Heart left ventricle (tissue), 16 donors: ENCODE data around the gene NARF. TPM values are rescaled to one million over a fixed set of nuclear protein-coding genes. Genes with fewer than 3 reads are reported as not detected.

ENCODE experiments used
- ATAC-seq, 4 donors: fragments of 200-7000 bp; cut with Tn5 transposase; one replicate each; pipeline ENCODE4 v1.9.1; 2020 to 2022; ENCODE audit warnings: moderate library complexity in 4 of 4, mild to moderate bottlenecking in 3 of 4, moderate number of reproducible peaks in 1 of 4
- DNase-seq, 5 donors: peaks; one replicate each; pipeline ENCODE4 v3.0.0-alpha.2; 2020
- H3K27ac ChIP-seq, 12 donors: fragments of 200-600 bp; sonication (generic) in 4 of 12; one replicate each; pipeline versions ENCODE4 v1.5.0 to v1.8.0; 2016 to 2022; ENCODE audit warnings: mild to moderate bottlenecking in 2 of 12
- H3K27me3 ChIP-seq, 9 donors: fragments of 200-600 bp; sonication (generic) in 2 of 9; one replicate each; pipeline versions ENCODE4 v1.5.1 to v1.8.0; 2016 to 2022; ENCODE audit warnings: mild to moderate bottlenecking in 3 of 9
- H3K36me3 ChIP-seq, 9 donors: fragments of 200-600 bp; sonication (generic) in 2 of 9; one replicate each; pipeline versions ENCODE4 v1.5.0 to v1.8.0; 2018 to 2022; ENCODE audit warnings: mild to moderate bottlenecking in 2 of 9
- H3K4me1 ChIP-seq, 12 donors: fragments of 200-600 bp; sonication (generic) in 4 of 12; one replicate each; pipeline versions ENCODE4 v1.5.0 to v1.8.0; 2016 to 2022; ENCODE audit warnings: mild to moderate bottlenecking in 3 of 12
- H3K4me3 ChIP-seq, 12 donors: fragments of 200-600 bp; sonication (generic) in 4 of 12; one replicate each; pipeline versions ENCODE4 v1.5.0 to v1.8.0; 2017 to 2022; ENCODE audit warnings: mild to moderate bottlenecking in 9 of 12, moderate library complexity in 4 of 12
- H3K9me3 ChIP-seq, 12 donors: fragments of 200-600 bp; sonication (generic) in 4 of 12; one replicate each; pipeline versions ENCODE4 v1.5.0 to v1.8.0; 2016 to 2022; ENCODE audit warnings: mild to moderate bottlenecking in 1 of 12
- CTCF ChIP-seq, 12 donors: fragments of 200-600 bp; sonication (generic) in 4 of 12; IDR thresholded peaks; one replicate each; pipeline versions ENCODE4 v1.5.0 to v1.8.0; 2018 to 2022; ENCODE audit warnings: antibody characterized with exemption in 12 of 12, mild to moderate bottlenecking in 5 of 12
- POLR2A ChIP-seq, 2 donors: fragments of 450-650 bp; IDR thresholded peaks; one replicate each; pipeline ENCODE4 v1.6.1; 2017; ENCODE audit warnings: antibody characterized with exemption in 2 of 2, mild to moderate bottlenecking in 2 of 2, moderate library complexity in 2 of 2
- WGBS, 4 donors: extraction: QIAGEN DNeasy Blood & Tissue Kit in 2 of 4; methylation state at CpG; one replicate each; pipeline versions ENCODE4 v1.1.5 to v1.1.7; 2013 to 2018; 5-methylcytosine and 5-hydroxymethylcytosine counted together
- intact Hi-C, 10 donors: fragments of 100-400 bp; cut with DNase I; formaldehyde crosslinking; loops; one replicate each; pipeline versions ENCODE4 v1.11.1 to v1.14.2; 2022
- polyA plus RNA-seq, 2 donors: library from polyadenylated mRNA; stranded (reverse); fragments of 200-250 nt; gene quantifications; one replicate each; pipeline ENCODE4 v1.2.3, GENCODE V29; 2013
- total RNA-seq, 9 donors: library from RNA; depleted of rRNA in 2 of 9; stranded (reverse); fragments of >200 nt in 2 of 9; fragmentation: NEBNext Ultra II Directional in 3 of 9; extraction: Animal tissue kit (Norgen Biotek cat#: 25700) in 3 of 9; gene quantifications; one replicate each; pipeline versions ENCODE4 v1.1.0 to v1.2.4, GENCODE V29; 2016 to 2023
- donor health status: ischemic (EF 13 %, LVEDD 7.1; RV severe dilation, severe dysfunction).
- donor health status: healthy with polysubstance abuse.
- donor health status: DM: no; HTN: yes; CAD: no.
- donor health status: DM: no; HTN: no; CAD: no.
- donor health status: ischemic (EF 25% LVEDD 6.9; RV normal size, moderate dysfunction).
- donor health status: ischemic (EF 25% LVEDD 5.7; RV mildly dilated, moderate dysfunction).
- donor health status: healthy.
- donor health status: DM: yes; HTN: yes; CAD: no.
- donor health status: ischemic (EF 35%, LVEDD 5.7; RV mildly dilated, moderate dysfunction).
- donor health status: nonischemic (EF 11% LVEDD 7.7; RV severe dilation, severe dysfunction).
- donor health status: DM: yes; HTN: yes; CAD: no.
- donor health status: PGD.
- donor health status: ischemic (EF 29% LVEDD 5.4; RV normal size, mild dysfunction).
- donor health status: nonischemic (EF 23%, LVEDD 6.1; RV moderate dilation, normal function).

Gene NARF
- total and polyA plus RNA-seq, 11 donors = 48.6 to 111 (median 63.0) TPM

DNA sequence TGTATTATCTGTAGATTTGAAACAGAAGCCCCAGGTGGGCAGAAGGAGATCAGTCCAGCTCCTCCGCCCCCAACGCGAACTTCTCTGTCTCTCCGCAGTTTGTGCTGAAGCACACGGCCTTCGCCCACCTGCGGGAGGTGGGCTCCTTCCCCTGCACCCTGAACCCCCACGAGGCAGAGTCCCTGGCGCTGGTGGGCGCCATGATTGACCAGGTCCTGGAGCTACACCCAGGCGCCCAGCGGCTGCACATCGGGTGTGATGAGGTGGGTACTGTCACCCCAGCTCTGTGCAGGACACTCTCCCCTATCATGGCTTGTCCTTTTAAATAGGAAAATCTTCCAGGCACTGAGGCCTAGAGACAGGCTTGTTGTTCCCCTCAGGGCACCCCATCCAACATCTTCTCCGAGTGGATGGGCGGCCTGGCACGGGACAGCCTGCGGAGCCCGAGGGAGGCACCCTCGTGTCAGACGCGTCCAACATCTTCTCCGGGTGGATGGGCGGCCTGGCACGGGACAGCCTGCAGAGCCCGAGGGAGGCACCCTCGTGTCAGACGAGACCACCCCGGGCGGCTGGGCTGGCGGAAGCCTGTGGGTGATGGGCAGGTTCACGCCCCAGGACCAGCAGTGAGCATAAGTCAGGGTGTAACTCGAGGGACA, 24.9 kb upstream of the NARF start:
- H3K36me3 ChIP-seq = peaks cover 0 to 47% (median 15%) of the 10 kb centered on the region in 9 donors
- TF ChIP-seq POLR2A (IDR thresholded peaks at IDR 0.05) (no peak), CTCF (IDR thresholded peaks at IDR 0.05) (no peak)
- intact Hi-C loops = no loop called here
- no peaks in the 10 kb centered on the region for H3K27me3 ChIP-seq
- H3K4me1 ChIP-seq = peaks cover 0 to 11% (median 0%) of the 10 kb centered on the region in 12 donors
- DNase-seq (no peak), ATAC-seq (no peak)
- no peak overlapping the region for H3K27ac ChIP-seq
- WGBS, 4 donors = 92 to 98% (median 94%) methylated on average over 17 to 32 of the region's 32 CpGs
- H3K9me3 ChIP-seq = no peaks in the 10 kb centered on the region
- no peak overlapping the region for H3K4me3 ChIP-seq

- DNase-seq = no peak
- peaks cover 0 to 45% (median 15%) of the 10 kb centered on the region in 9 donors for H3K36me3 ChIP-seq
- intact Hi-C loops = no loop called here
- H3K27me3 ChIP-seq = no peaks in the 10 kb centered on the region
- peaks cover 0 to 11% (median 0%) of the 10 kb centered on the region in 12 donors for H3K4me1 ChIP-seq
- H3K4me3 ChIP-seq = no peak overlapping the region
- H3K9me3 ChIP-seq = no peaks in the 10 kb centered on the region
- ATAC-seq = no peak
- TF ChIP-seq POLR2A (IDR thresholded peaks at IDR 0.05) (no peak), CTCF (IDR thresholded peaks at IDR 0.05) (no peak)
- peak overlapping the region in 1 of 12 donors; percentile 12 for H3K27ac ChIP-seq
- WGBS, 4 donors = 46 to 89% (median 78%) methylated on average over 3 of the region's 3 CpGs
These were observed 24.4 kb upstream of the NARF start for GRCh38 chr17:82434216-82434565.

GRCh38 chr17:82435103-82435502, 23.4 kb upstream of the NARF start:
- Histone ChIP-seq H3K4me1 (peaks cover 0 to 15% (median 0%) of the 10 kb centered on the region in 12 donors), H3K4me3 (no peak overlapping the region), H3K36me3 (peaks cover 0 to 43% (median 15%) of the 10 kb centered on the region in 9 donors), H3K27me3 (no peaks in the 10 kb centered on the region), H3K9me3 (no peaks in the 10 kb centered on the region), H3K27ac (no peak overlapping the region)
- no peak for ATAC-seq
- intact Hi-C loops = no loop called here
- TF ChIP-seq POLR2A (IDR thresholded peaks at IDR 0.05) = no peak
- no peak for TF ChIP-seq CTCF (IDR thresholded peaks at IDR 0.05)
- 91 to 99% (median 93%) methylated on average over 11 to 12 of the region's 12 CpGs for WGBS, 4 donors
- DNase-seq = peak in 1 of 5 donors; percentile 44

- Histone ChIP-seq H3K27me3 (no peaks in the 10 kb centered on the region), H3K9me3 (no peaks in the 10 kb centered on the region), H3K36me3 (peaks cover 0 to 37% (median 13%) of the 10 kb centered on the region in 9 donors), H3K4me3 (no peak overlapping the region), H3K4me1 (peaks cover 0 to 23% (median 0%) of the 10 kb centered on the region in 12 donors), H3K27ac (no peak overlapping the region)
- intact Hi-C loops = no loop called here
- no peak for DNase-seq
- TF ChIP-seq POLR2A (IDR thresholded peaks at IDR 0.05) (no peak), CTCF (IDR thresholded peaks at IDR 0.05) (no peak)
- WGBS, 4 donors = 91 to 96% (median 93%) methylated on average over 23 to 43 of the region's 43 CpGs
- no peak for ATAC-seq
These were observed 22.6 kb upstream of the NARF start for GRCh38 chr17:82435601-82436583.
